HL-60 (cell line): ENCODE data around the gene DAPK1.

Experiments
- DNase-seq, 2 experiments: peaks; one replicate each; pipeline ENCODE4 v3.0.0-alpha.2; 2010 to 2020; ENCODE audit warnings: low read depth in 1 of 2, low spot score in 1 of 2
- H3K27ac ChIP-seq: fragments of 250-450 bp; sonication (Bioruptor Pico); replicated peaks from 2 replicates; pipeline ENCODE4 v1.5.1; 2020; ENCODE audit warnings: mild to moderate bottlenecking, moderate library complexity
- H3K27me3 ChIP-seq: fragments of 250-450 bp; sonication (Bioruptor Pico); 2 replicates; pipeline ENCODE4 v1.5.1; 2021; ENCODE audit warnings: mild to moderate bottlenecking, moderate library complexity; ENCODE audit not compliant: insufficient read depth, poor library complexity, severe bottlenecking
- H3K4me3 ChIP-seq: replicated peaks from 2 replicates; pipeline ENCODE4 v1.5.1; 2011; ENCODE audit warnings: mild to moderate bottlenecking, control low read depth, low read length; ENCODE audit not compliant: insufficient read depth
- GABPA ChIP-seq: IDR thresholded peaks from 2 replicates; pipeline ENCODE4 v1.6.1; 2012; ENCODE audit warnings: low read depth
- POLR2AphosphoS5 ChIP-seq: IDR thresholded peaks from 2 replicates; pipeline ENCODE4 v1.6.1; 2012; ENCODE audit warnings: low read depth
- SPI1 ChIP-seq: IDR thresholded peaks from 2 replicates; pipeline ENCODE4 v1.6.1; 2012; ENCODE audit warnings: low read depth, mild to moderate bottlenecking, borderline replicate concordance
- TF ChIP-seq, protein P1 (sequence below): IDR thresholded peaks from one replicate; pipeline ENCODE4 v1.5.1; 2011; ENCODE audit warnings: low read length, control low read depth, inconsistent platforms; ENCODE audit not compliant: insufficient read depth
- TF ChIP-seq, protein P2 (sequence below): IDR thresholded peaks from 2 replicates; pipeline ENCODE4 v1.6.1; 2012; ENCODE audit warnings: low read depth; ENCODE audit not compliant: insufficient replicate concordance

DAPK1 gene

DNA sequence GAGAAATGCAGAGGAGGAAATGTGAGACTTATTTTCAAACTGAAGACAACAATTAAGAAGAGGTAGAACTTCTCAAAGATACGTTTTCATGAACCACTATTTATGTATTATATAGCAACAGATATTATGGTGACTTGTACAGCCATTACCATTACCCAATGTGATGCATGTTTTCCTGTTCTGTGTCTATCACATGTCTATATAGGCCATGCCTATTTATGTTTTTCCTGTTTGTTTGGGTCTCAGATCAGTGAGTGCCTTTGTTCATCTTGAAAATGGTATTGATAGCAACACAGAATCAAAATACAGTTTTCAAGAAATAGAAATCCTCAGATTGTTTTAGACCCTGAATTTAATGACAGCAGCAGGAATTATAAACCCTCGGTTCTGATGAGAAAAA lies 44.0 kb downstream of the DAPK1 start:
- TF ChIP-seq, protein P1, sequence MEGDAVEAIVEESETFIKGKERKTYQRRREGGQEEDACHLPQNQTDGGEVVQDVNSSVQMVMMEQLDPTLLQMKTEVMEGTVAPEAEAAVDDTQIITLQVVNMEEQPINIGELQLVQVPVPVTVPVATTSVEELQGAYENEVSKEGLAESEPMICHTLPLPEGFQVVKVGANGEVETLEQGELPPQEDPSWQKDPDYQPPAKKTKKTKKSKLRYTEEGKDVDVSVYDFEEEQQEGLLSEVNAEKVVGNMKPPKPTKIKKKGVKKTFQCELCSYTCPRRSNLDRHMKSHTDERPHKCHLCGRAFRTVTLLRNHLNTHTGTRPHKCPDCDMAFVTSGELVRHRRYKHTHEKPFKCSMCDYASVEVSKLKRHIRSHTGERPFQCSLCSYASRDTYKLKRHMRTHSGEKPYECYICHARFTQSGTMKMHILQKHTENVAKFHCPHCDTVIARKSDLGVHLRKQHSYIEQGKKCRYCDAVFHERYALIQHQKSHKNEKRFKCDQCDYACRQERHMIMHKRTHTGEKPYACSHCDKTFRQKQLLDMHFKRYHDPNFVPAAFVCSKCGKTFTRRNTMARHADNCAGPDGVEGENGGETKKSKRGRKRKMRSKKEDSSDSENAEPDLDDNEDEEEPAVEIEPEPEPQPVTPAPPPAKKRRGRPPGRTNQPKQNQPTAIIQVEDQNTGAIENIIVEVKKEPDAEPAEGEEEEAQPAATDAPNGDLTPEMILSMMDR: no peak
- TF ChIP-seq SPI1: no peak
- no peak for TF ChIP-seq POLR2AphosphoS5
- no peak for TF ChIP-seq GABPA
- TF ChIP-seq, protein P2, sequence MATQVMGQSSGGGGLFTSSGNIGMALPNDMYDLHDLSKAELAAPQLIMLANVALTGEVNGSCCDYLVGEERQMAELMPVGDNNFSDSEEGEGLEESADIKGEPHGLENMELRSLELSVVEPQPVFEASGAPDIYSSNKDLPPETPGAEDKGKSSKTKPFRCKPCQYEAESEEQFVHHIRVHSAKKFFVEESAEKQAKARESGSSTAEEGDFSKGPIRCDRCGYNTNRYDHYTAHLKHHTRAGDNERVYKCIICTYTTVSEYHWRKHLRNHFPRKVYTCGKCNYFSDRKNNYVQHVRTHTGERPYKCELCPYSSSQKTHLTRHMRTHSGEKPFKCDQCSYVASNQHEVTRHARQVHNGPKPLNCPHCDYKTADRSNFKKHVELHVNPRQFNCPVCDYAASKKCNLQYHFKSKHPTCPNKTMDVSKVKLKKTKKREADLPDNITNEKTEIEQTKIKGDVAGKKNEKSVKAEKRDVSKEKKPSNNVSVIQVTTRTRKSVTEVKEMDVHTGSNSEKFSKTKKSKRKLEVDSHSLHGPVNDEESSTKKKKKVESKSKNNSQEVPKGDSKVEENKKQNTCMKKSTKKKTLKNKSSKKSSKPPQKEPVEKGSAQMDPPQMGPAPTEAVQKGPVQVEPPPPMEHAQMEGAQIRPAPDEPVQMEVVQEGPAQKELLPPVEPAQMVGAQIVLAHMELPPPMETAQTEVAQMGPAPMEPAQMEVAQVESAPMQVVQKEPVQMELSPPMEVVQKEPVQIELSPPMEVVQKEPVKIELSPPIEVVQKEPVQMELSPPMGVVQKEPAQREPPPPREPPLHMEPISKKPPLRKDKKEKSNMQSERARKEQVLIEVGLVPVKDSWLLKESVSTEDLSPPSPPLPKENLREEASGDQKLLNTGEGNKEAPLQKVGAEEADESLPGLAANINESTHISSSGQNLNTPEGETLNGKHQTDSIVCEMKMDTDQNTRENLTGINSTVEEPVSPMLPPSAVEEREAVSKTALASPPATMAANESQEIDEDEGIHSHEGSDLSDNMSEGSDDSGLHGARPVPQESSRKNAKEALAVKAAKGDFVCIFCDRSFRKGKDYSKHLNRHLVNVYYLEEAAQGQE: no peak
- no peaks in the 10 kb centered on the region for H3K27me3 ChIP-seq
- no peak for DNase-seq
- no peak overlapping the region for H3K4me3 ChIP-seq
- no peak overlapping the region for H3K27ac ChIP-seq

GRCh38 chr9:87542141-87542540 lies 44.5 kb downstream of the DAPK1 start:
- DNase-seq: no peak
- Histone ChIP-seq H3K27me3 (no peaks in the 10 kb centered on the region), H3K4me3 (no peak overlapping the region), H3K27ac (no peak overlapping the region)
- TF ChIP-seq, protein P2: no peak
- no peak for TF ChIP-seq SPI1
- TF ChIP-seq GABPA: no peak
- no peak for TF ChIP-seq POLR2AphosphoS5
- TF ChIP-seq, protein P1: no peak

- Histone ChIP-seq H3K27me3 (no peaks in the 10 kb centered on the region), H3K4me3 (no peak overlapping the region), H3K27ac (no peak overlapping the region)
- DNase-seq: no peak
- TF ChIP-seq, protein P2: no peak
- TF ChIP-seq, protein P1: no peak
- TF ChIP-seq POLR2AphosphoS5: no peak
- no peak for TF ChIP-seq GABPA
- TF ChIP-seq SPI1: no peak
These were observed 45.6 kb downstream of the DAPK1 start for GRCh38 chr9:87543251-87543650.
